ENCODE measurements around the gene MED23.
"Not testable (repeated sequence)": the region's sequence is repeated elsewhere in the genome, so short reads cannot be mapped to it uniquely, and the experiment has no call there.

Gene MED23

DNA sequence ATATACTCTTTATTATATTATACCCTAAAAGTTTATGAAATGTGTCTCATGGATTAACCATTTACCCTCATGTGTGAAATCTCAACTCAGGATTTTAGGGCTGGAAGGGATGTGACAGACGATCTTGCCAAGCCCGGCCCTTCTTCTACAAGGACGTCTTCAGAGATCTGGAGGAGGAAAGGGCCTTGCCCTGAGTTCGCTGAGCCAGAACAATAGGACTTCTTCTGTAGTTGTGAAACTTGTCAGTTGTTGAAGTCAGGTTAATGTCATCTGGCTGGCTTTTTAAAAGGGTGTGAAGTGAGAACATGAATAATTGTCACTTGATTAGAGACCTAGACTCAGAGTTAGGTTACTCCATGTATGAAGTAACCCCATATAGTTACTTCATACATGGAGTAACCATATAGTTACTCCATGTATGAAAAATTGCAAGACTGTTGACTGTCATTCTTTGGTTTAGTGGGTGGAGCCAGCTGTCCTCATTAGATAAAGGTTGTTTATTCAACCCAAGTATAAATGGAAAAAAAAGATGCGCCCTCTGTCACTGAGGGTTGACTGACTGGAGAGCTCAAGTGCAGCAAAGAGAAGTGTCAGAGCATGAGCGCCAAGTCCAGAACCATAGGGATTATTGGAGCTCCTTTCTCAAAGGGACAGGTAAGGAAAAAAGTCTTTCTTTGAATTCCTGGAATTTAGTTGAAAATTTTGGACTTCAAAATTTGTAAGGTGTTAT, 55.2 kb downstream of the MED23 start, which contains the start of gene ARG1:
ARG1 (plus strand) TSS at position 541 of the 730 bp plus-strand sequence; CDS start at position 598, 57 bp downstream.
- DNase-seq, result no peak

DNA sequence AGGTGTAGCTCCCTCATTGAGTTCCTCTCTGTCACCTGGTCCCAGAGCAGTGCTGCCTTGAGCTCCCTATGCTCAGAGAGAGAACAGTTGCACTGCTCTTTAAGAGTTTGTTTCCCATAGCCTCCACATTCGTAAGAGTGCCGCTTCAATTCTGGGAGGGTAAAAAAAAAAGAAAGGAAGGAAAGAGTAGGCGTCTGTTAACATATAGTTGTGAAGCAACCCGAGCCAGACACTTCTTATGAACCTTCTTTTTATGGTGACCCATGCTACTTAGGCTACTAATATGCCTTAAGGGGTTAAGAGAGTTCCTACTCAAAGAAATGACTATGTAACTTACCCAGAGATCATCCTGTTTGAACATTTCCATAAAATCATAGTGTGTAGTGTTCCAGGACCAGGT, 59.3 kb downstream of the MED23 start:
- DNase-seq, result no peak

- no peak for DNase-seq
Measured at GRCh38 chr6:131565056-131565455, 63.0 kb downstream of the MED23 start.

- DNase-seq, result no peak
Measured at GRCh38 chr6:131561925-131562707, 65.9 kb downstream of the MED23 start.

- DNase-seq, result no peak
Measured at GRCh38 chr6:131558922-131559321, 69.1 kb downstream of the MED23 start.

DNA sequence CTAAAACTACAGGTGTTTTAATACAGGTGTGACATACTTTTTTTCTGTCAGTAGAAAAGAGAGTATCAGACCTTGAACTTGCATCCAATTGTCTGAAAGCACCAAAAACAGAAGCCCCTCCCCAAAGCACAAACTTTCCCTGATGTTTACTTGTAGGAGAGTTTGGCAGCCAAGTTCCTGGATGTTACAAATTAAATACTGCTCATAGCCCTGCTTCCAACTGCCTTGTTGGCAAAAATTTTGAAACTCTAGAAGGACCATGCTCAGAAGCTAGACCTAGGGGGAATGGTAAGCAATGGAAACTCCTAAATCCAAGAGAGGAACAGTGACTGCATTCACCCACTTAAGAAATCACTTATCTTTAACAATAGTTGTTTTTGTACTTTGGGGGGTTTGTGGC, 72.0 kb downstream of the MED23 start:
- DNase-seq, result no peak

DNA sequence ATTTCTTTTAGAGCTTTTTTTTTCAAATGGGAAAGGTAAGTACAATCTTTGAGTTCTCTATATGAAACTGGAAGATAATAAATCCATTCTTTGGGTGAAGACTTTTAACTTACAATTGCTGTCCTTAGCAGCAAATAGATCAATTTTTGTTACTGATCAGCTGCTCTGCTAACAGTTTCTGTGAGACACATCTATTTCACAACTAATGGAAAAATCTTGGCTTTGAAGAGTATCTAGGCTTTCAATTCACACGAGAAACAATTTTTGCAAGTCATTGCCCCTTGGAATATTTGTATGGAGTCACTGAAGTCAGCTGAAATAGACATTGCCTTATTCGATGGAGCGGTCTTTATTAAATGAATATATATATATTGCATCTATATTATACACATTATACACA, 75.5 kb downstream of the MED23 start:
- no peak for DNase-seq

GRCh38 chr6:131551902-131552301, 76.1 kb downstream of the MED23 start:
- DNase-seq, result no peak

GRCh38 chr6:131549811-131550210, 78.2 kb downstream of the MED23 start:
- no peak for DNase-seq

DNA sequence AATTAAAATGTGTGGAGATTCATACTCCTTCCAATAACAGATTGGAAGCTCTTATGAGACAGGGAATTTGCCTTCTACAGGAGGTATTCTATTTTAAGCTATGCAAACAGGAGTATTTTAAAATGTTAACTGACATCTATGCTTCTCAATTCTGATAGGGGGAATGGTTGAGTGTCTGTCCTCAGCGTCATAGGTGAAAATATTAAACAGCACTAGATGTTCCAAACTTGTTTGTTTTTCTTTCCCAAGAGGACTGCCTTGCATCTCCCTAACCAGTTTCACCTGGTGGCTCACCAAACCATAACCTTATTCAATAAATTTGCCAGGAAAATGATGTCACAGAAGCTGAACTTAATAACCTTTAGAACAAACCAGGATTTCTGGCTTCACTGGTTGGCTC, 79.6 kb downstream of the MED23 start:
- DNase-seq, result no peak

- DNase-seq, result no peak
Measured at GRCh38 chr6:131547488-131547887, 80.6 kb downstream of the MED23 start.

DNA sequence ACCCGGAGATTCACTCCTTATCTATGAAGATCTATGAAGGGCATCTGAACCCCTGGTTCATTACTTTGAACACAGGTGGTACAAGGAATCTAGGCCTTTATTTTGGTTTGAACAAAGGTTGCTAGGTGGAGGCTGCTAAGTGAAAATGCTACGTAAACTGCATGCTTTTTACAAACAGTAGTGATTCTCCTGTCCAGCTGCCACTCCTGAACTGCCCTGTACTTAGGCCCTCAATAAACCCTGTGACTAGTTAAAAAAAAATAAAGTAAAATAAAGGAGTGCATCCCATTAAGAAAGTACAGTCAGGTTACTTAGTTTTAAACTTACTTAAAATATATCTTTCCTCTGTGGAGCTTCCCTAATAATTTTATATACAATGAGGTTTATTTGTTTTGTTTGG, 82.7 kb downstream of the MED23 start:
- DNase-seq, result no peak

DNA sequence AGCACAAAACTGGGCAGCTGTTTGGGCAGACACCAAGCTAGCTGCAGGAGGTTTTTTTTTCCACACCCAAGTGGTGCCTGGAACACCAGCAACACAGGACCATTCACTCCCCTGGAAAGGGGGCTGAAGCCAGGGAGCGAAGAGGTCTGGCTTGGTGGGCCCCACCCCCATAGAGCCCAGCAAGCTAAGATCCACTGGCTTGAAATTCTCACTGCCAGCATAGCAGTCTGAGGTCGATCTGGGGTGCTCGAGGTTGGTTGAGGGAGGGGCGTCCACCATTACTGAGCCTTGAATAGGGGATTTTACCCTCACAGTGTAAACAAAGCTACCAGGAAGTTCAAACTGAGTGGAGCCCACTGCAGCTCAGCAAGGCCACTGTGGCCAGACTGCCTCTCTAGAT, 89.4 kb downstream of the MED23 start:
- not testable (repeated sequence) for DNase-seq

DNA sequence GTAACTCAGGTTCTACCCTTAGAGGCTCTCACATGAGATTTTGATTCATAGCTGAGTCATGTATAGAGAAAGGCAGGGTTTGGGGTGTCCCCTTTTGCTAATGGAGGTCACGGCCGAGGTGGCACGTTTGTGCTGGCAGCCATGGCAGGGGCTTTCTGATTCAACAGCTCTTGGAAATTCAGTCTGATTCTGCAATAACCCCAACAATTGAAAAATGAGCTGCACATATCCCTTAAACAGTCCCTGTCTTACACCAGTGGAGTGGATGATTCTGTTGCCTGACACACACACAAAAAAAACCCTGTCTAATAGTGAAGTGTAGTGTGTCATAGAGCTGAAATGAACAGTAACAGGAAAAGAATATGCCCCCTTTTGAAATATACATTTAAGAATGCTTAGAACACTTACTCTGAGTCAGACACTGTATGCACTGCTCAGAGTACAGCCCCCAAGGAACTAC, 95.4 kb downstream of the MED23 start:
- DNase-seq, result no peak

- DNase-seq, result not testable (repeated sequence)
Measured at GRCh38 chr6:131531681-131532080, 96.4 kb downstream of the MED23 start.

- DNase-seq, result not testable (repeated sequence)
Measured at GRCh38 chr6:131530936-131531335, 97.1 kb downstream of the MED23 start.

DNA sequence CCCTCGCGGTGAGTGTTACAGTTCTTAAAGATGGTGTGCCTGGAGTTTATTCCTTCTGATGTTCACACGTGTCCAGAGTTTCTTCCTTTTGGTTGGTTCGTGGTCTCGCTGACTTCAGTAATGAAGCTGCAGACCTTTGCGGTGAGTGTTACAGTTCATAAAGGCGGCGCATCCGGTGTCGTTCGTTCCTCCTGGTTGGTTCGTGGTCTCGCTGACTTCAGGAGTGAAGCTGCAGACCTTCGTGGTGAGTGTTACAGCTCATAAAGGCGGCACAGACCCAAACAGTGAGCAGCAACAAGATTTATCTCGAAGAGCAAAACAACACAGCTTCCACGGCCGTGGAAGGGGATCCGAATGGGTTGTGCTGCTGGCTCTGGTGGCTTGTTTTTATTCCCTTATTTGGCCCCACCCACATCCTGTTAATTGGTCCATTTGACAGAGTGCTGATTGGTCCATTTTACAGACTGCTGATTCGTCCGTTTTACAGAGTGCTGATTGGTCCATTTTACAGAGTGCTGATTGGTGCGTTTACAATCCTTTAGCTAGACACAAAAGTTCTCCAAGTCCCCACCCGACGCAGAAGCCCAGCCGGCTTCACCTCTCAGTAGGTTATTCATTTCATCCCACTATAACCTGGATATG, 103.2 kb downstream of the MED23 start:
- no peak for DNase-seq

DNA sequence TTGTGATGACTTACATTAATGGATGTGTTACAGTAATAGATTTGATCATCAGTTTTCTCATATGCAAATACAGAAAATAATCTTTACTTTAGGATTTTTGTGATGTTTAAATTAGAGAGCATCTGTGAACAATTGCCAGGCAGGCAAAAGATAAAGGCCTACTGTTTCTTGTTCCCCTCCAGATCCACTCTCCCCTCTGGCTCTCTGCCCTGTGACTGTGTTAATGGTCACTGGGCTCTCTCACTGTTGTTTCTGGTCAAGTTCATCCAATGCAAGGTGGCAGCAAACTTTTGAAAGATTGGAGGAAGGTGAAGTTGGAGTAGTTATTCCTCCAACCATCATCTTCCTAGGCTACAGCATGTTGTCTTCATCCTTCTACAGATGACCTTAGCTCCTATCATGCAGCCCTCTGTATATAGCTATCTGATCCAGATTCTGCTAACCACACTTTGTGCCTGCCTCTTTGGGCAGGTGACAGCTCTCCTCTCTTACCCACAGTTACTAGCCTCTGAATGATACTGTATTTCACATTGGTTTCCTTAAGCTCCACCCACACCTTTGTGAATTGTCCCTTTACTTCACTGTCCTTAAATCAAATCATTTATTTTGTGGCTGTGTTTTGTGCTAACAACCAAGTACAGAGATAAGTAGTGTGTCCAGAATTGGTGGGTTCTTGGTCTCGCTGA, 103.9 kb downstream of the MED23 start:
- DNase-seq, result no peak
